ENCODE data around the gene PRKN. TPM values are rescaled to one million over a fixed set of nuclear protein-coding genes. Genes with fewer than 3 reads are reported as not detected.

PRKN gene
- total RNA-seq, 1 experiment from 2014 or later, result 1.2 TPM

- intact Hi-C loops (cut with micrococcal nuclease; ENCODE audit: unreplicated experiment), result no loop called here
- H3K36me3 ChIP-seq (ENCODE audit: insufficient read depth, low read length, poor library complexity, severe bottlenecking), result no peaks in the 10 kb centered on the region
Measured at GRCh38 chr6:161368514-161368913, 1359.1 kb downstream of the PRKN start.

GRCh38 chr6:161367472-161367871, 1360.1 kb downstream of the PRKN start:
- DNase-seq (ENCODE audit: low spot score), result no peak
- CTCF ChIA-PET, result no interaction called here
- Histone ChIP-seq H3K27ac (ENCODE audit: low read depth, low read length, poor library complexity, severe bottlenecking) (no peak overlapping the region), H3K9me3 (ENCODE audit: low read depth, low read length, poor library complexity, severe bottlenecking) (peaks cover 9% of the 10 kb centered on the region), H3K27me3 (replicated peaks; ENCODE audit: insufficient read depth, low read depth, low read length, poor library complexity) (no peaks in the 10 kb centered on the region), H3K4me1 (ENCODE audit: insufficient read depth, low read length, poor library complexity, severe bottlenecking) (no peaks in the 10 kb centered on the region), H3K36me3 (ENCODE audit: insufficient read depth, low read length, poor library complexity, severe bottlenecking) (no peaks in the 10 kb centered on the region), H3K4me3 (ENCODE audit: low read depth, low read length, poor library complexity, severe bottlenecking) (no peak overlapping the region)
- BruUV-seq (replicated peaks), result no TSS peak
- intact Hi-C loops (cut with micrococcal nuclease; ENCODE audit: unreplicated experiment), result no loop called here
- POLR2A ChIA-PET (ENCODE audit: low non-redundant PET), result no interaction called here
- TF ChIP-seq CTCF (conservative IDR thresholded peaks at IDR 0.05; ENCODE audit: low read depth, low read length), result no peak
- no peak for TF ChIP-seq EZH2 (IDR thresholded peaks at IDR 0.05; ENCODE audit: borderline replicate concordance, low read depth, low read length, poor library complexity, severe bottlenecking)

More at GRCh38 chr6:161368514-161368913, 1359.1 kb downstream of the PRKN start:
- Histone ChIP-seq H3K27ac (ENCODE audit: low read depth, low read length, poor library complexity, severe bottlenecking) (no peak overlapping the region), H3K27me3 (replicated peaks; ENCODE audit: insufficient read depth, low read depth, low read length, poor library complexity) (no peaks in the 10 kb centered on the region), H3K4me1 (ENCODE audit: insufficient read depth, low read length, poor library complexity, severe bottlenecking) (no peaks in the 10 kb centered on the region), H3K9me3 (ENCODE audit: low read depth, low read length, poor library complexity, severe bottlenecking) (no peaks in the 10 kb centered on the region), H3K4me3 (ENCODE audit: low read depth, low read length, poor library complexity, severe bottlenecking) (no peak overlapping the region)
- TF ChIP-seq CTCF (conservative IDR thresholded peaks at IDR 0.05; ENCODE audit: low read depth, low read length) (no peak), EZH2 (IDR thresholded peaks at IDR 0.05; ENCODE audit: borderline replicate concordance, low read depth, low read length, poor library complexity, severe bottlenecking) (no peak)
- CTCF ChIA-PET, result no interaction called here
- DNase-seq (ENCODE audit: low spot score), result no peak
- POLR2A ChIA-PET (ENCODE audit: low non-redundant PET), result no interaction called here
- BruUV-seq (replicated peaks), result no TSS peak

GRCh38 chr6:161366301-161366923, 1361.2 kb downstream of the PRKN start:
- intact Hi-C loops (cut with micrococcal nuclease; ENCODE audit: unreplicated experiment), result no loop called here
- BruUV-seq (replicated peaks), result no TSS peak
- no peak overlapping the region for H3K4me3 ChIP-seq (ENCODE audit: low read depth, low read length, poor library complexity, severe bottlenecking)
- POLR2A ChIA-PET (ENCODE audit: low non-redundant PET), result no interaction called here
- peaks cover 9% of the 10 kb centered on the region for H3K9me3 ChIP-seq (ENCODE audit: low read depth, low read length, poor library complexity, severe bottlenecking)
- CTCF ChIA-PET, result no interaction called here
- no peaks in the 10 kb centered on the region for H3K4me1 ChIP-seq (ENCODE audit: insufficient read depth, low read length, poor library complexity, severe bottlenecking)
- TF ChIP-seq EZH2 (IDR thresholded peaks at IDR 0.05; ENCODE audit: borderline replicate concordance, low read depth, low read length, poor library complexity, severe bottlenecking), result no peak
- no peak for TF ChIP-seq CTCF (conservative IDR thresholded peaks at IDR 0.05; ENCODE audit: low read depth, low read length)
- DNase-seq (ENCODE audit: low spot score), result no peak
- H3K27me3 ChIP-seq (replicated peaks; ENCODE audit: insufficient read depth, low read depth, low read length, poor library complexity), result no peaks in the 10 kb centered on the region
- no peaks in the 10 kb centered on the region for H3K36me3 ChIP-seq (ENCODE audit: insufficient read depth, low read length, poor library complexity, severe bottlenecking)
- no peak overlapping the region for H3K27ac ChIP-seq (ENCODE audit: low read depth, low read length, poor library complexity, severe bottlenecking)

Data from A673 (cell line).